NK-92 (cell line): ENCODE data around the gene MAEA.
"Not testable (repeated sequence)": the region's sequence is repeated elsewhere in the genome, so short reads cannot be mapped to it uniquely, and the experiment has no call there.

ENCODE experiments used
- DNase-seq: peaks from one replicate; lab custom pipeline; 2025; ENCODE audit not compliant: unreplicated experiment; lab: John Stamatoyannopoulos, UW

Gene MAEA

DNA sequence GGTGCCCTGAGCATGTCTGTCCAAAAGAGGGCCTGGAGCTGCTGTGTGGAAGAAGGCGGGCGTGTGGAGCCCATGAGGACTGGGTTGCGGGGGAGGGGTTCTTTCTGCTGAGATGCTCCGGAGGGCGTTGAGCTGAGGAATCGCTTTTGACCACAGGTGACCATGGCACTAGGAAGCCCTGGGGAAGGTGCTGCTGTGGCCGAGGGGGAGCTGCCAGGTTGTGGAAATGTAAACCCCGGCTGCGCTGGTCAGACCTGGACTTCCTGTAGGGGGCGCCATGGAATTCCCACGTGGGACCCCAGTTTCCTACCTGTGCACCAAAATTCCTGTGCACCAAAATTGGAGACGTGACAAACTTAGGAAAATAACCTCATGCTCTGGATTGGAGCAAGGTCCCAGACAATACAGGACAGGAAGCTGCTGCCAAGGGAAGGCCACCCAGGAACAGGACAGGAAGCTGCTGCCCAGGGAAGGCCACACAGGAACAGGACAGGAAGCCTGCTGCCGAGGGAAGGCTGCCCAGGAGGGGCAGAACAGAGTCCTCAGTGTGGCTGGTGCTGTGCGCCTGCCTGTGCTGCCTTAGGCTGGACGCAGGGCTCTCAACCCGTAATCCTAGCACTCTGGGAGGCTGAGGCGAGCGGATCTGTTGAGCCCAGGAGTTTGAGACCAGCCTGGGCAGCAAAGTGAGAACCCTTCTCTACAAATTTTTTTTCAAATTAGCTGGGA, 29.0 kb downstream of the MAEA start:
- no peak for DNase-seq

GRCh38 chr4:1321486-1321885, 31.8 kb downstream of the MAEA start:
- DNase-seq, result no peak

- DNase-seq, result no peak
Observed at GRCh38 chr4:1321946-1322650, 32.4 kb downstream of the MAEA start.

- no peak for DNase-seq
Observed at GRCh38 chr4:1323280-1323634, 33.6 kb downstream of the MAEA start.

GRCh38 chr4:1323635-1324442, 34.1 kb downstream of the MAEA start:
- no peak for DNase-seq

- DNase-seq, result not testable (repeated sequence)
Observed at GRCh38 chr4:1324443-1325175, 34.9 kb downstream of the MAEA start.

- DNase-seq, result no peak
Observed at GRCh38 chr4:1325176-1325480, 35.4 kb downstream of the MAEA start.

DNA sequence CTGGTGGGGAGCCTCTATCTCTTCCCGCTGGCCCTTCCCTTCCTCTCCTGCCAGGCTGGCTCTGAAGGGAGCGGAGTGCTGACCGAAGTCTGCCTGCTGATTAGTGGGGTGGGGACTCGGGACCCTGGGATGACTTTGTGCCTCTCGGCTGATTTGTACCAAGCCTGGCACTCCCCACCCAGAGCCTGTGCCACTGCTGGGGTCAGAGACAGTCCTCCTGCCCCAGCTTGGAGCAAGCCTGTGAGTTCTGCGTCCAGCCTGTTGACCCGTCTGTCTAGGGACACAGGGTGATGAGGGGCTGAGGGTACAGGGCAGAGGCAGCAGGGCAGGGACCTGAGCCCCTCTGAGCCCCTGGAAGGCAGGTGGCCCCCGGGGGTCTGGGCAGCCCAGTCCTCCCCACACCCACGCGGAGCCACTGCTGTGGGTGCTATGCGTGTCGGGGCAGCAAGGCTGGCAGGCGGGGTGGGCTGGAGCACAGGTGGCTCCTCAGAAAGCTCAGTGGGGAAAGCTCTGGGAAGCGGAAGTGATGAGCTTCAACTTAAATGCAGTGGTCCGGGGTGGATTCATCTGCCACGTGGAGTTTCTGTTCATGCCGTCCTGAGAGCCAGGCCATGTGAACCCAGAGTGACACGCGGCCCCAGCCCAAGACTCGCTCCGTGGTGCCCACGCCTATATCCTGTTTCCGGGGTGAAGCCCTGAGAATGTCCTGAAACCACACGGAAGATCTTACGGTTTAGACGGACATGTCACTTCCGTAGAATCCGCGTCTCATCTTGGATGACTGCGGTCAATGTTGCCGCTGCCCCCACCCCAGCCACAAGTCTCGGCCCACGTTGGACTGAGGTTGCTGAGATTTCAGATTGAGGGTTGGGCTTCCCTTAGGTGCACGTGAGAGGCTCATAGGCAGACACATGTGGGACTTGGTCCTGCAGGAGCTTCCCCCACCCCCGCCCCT, 36.3 kb downstream of the MAEA start:
- DNase-seq, result no peak

GRCh38 chr4:1326751-1327525, 37.2 kb downstream of the MAEA start:
- DNase-seq, result no peak

DNA sequence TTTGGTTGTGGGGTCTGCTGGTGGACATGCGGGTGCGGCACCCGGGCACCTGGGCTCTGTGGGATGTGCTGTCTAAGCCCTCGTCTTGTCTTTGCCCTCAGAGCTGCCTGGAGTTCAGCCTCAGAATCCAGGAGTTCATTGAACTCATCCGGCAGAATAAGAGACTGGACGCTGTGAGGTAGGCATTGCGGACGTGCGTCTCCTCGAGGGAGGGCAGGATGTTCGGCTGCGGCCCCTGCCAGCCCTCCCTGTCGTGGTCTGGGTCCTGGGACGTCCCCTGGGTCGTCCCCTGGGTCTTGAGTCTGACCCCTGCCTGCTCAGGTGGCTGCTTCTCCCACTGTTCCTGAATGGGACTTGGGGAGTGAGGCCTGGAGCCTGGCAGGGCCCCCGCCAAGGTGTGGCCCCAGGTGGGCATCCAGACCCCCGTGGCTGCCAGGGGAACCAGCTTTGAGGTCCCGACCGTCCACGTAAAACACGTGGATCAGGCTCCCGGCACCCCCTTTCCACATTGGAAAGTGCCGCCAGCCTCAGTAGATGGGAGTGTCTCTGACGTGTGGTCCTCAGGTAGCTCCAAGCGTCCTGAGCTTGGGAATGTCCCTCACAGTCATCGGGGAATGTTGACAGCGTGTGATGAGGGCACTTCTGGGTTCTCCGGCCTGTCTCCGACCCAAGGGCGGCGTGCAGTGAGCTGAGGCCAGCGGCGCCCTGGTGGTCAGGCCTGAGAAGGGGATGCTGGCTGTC, 38.0 kb downstream of the MAEA start:
- DNase-seq, result no peak

GRCh38 chr4:1328267-1329155, 38.8 kb downstream of the MAEA start:
- DNase-seq, result no peak

DNA sequence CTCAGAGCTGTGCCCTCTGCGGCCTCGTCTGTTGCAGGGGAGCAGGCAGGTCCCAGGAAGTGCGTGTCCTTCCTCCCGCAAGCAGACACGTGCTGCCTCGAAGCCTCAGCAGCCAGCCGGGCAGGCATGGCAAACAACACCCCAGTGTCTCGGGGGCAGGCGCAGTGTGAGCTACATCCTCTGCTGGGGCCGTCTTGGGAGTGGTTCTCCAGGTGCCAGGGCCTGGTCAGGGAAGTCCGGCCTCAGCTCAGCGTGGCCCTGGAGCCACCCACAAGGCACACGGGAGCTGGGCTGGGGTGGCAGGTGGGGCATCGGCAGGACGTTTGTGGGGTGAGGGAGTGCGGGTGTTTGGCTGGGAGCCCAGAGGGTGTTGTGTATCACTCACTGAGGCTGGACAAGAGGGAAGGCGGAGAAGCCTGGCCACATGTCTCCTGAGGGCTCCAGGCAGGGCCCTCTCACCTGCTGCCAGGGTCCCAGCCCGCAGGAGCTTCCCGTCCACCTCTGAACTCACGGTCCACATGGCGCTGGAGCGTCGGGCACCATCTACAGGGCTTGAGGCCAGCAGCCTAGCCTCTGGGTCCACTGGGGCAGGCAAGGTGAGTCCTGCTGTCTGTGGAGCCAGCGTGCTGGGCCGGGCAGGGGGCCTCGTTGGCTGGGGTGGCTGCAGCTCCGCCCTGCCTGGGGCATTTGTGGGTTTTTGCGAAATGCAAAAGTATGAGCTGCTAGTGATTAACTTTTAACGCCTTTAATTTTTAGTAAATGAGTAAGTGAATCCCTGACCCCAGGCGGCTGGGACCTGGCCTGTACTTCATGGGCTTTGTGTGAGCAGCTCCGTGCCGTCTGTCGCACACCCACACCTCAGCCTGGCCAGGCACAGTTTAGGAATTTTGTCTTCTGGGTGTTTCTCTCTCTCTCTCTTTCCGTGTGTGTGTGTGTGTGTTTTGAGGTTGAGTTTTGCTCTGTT, 40.0 kb downstream of the MAEA start:
- no peak for DNase-seq

DNA sequence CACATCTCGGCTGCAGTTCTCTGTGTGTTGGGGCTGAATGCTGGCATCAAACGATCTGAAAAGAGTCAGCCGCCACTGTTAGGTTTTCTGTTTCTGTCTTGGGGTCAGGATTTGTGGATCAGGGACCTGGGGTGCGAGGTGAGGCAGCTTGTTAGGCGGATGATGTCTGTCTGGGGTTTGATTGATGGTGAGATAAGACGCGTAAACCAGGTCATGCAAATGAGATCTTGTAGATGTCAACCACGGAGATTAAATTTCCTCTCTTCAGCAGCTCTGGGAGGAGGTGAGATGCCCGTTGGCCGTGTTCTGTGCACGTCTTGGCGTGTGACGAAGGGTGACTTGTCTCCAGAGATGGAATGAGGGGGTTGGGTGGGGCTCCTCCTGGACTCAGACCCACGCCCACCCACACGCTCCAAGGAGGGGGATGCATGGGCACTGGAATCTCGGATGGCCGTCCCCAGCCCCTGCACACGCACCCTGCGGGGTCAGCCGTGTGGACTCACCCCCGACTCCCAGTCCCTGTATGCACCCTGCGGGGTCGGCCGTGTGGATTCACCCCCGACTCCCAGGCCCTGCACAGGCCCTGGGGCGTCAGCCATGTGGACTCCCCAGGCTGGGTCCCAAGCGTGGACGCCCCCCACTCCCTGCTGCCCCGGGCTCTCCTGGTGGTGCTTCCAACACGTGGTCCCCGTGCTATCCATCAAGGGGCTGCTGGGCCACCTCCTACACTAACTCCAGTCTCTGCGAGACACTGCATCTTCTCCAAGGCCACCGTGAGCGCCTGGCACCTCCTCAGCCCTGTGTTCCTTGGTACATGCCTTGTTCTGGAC, 41.3 kb downstream of the MAEA start:
- DNase-seq, result no peak

- no peak for DNase-seq
Observed at GRCh38 chr4:1331591-1332353, 42.1 kb downstream of the MAEA start.

- no peak for DNase-seq
Observed at GRCh38 chr4:1332686-1333085, 43.0 kb downstream of the MAEA start.
